ENCODE data around the gene PLCB3. TPM values are rescaled to one million over a fixed set of nuclear protein-coding genes. Genes with fewer than 3 reads are reported as not detected.
A peak's percentile ranks its signal among the peaks of the same experiment; 100 is the strongest.

PLCB3 gene
- total RNA-seq, 1 donor from 2014 or later: 23.4 TPM

DNA sequence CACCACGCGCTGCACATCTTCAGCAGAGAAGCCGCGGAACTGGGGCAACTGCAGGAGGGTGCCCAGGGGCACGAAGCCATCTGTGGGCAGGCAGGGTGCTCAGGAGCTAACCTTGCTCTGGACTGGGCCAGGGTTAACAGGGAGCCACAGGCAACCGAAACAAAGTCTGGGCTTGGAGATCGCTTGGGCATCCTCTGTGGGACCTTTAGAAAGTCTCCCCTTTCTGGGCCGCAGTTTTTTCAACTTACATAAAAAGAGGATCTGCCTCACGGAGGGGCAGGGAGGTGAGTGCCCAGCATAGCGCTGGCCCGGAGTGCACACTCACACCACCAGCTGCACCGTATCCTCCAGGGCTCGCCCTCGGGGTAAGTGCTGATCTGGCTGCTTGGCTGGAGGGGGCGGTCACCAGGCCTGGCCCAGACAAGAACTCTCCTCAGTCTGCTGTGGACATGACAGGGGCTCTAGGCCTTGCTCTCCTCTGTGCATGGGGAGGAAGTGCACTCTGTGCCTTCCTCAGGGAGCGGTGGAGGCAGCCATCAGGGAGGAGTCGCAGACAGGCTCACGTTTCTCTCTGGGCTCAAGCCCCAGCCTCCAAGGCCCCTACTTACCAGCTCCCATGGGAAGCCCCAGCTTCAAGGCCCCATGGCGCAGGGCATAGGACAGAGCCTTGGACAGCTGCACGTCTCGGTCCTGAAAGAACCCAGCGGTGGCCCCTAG, 26.3 kb upstream of the PLCB3 start:
- intact Hi-C loops (cut with micrococcal nuclease): loop anchor here (5.0 kb wide), 1 partner anchor 38 kb away; the partner anchor contains the start of gene STIP1
- H3K36me3 Mint-ChIP-seq (ENCODE audit: low read depth): peaks cover 20% of the 10 kb centered on the region

DNA sequence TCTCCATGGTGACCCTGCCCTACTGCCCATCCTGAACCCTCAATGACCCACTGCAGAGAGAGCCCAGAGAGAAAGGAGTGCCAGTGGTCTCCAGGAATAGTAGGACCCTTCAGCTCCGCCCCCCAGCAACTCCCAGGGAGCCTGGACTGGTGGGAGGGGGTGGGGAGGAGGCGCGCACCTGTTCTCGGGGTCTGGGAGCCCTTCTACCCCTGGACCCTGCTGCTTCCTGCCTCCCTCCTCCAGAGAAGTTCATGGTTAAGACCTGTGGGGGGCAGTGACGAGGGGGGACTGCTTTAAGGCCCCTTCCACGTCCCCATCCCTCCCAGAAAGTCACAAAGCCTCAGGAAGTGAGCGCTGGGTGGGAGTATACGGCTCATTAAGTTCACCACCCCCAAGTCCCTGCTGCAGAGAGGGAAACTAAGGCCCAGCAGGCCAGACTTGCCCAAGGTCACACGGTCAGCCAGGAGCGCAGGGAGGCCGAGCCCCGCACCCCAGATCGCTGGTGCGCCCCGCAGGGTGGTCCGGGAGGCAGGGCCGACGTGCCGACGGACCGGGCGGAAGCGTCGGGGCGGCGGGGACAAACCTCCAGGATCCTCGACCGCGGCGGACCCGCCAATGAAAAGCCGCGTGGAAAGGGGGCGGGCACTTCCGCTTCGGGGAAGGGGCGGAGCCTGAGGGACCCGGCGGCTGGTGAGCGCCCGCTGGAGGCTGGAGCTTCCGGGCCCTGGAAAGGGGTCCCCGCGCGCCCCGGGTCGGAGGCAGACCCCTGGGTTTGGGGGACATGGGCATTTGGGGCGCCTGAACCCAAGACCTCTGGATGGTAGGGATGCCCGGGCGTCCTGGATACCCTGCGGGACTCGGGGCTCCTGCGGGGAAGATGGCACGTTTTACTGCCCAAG, 25.5 kb upstream of the PLCB3 start, which contains the start of the genes NUDT22 and TRPT1:
Gene NUDT22, plus strand, starts transcription at position 667 of the 899 bp plus-strand sequence. CDS start 379 bp downstream, outside the sequence.
Gene TRPT1, minus strand, starts transcription at position 579 of the 899 bp plus-strand sequence. Its CDS starts 326 bp downstream, at position 253.
- Mint-ChIP-seq H3K4me3 (ENCODE audit: low read depth) (peak within 1 kb of the TSS; percentile 84), H3K9me3 (no peaks in the 10 kb centered on the region), H3K27ac (peak within 1 kb of the TSS; percentile 62), H3K36me3 (ENCODE audit: low read depth) (peaks cover 18% of the 10 kb centered on the region), H3K4me1 (ENCODE audit: low read depth) (peaks cover 21% of the 10 kb centered on the region), H3K27me3 (ENCODE audit: low read depth) (no peaks in the 10 kb centered on the region)
- intact Hi-C loops (cut with micrococcal nuclease): loop anchor here (1.0 to 5.0 kb wide), 3 partner anchors 15 to 39 kb away; partner anchors contain the start of genes FKBP2 and STIP1
- DNase-seq (ENCODE audit: low spot score): peak; percentile 91

More for the DNA sequence above, 26.3 kb upstream of the PLCB3 start:
- Mint-ChIP-seq H3K4me3 (ENCODE audit: low read depth) (peak overlapping the region; percentile 84), H3K4me1 (ENCODE audit: low read depth) (peaks cover 19% of the 10 kb centered on the region), H3K9me3 (no peaks in the 10 kb centered on the region), H3K27me3 (ENCODE audit: low read depth) (no peaks in the 10 kb centered on the region), H3K27ac (peak overlapping the region; percentile 43)
- no peak for DNase-seq (ENCODE audit: low spot score)

GRCh38 chr11:64226507-64227051, 24.8 kb upstream of the PLCB3 start:
- no peaks in the 10 kb centered on the region for H3K9me3 Mint-ChIP-seq
- H3K36me3 Mint-ChIP-seq (ENCODE audit: low read depth): peaks cover 14% of the 10 kb centered on the region
- no peaks in the 10 kb centered on the region for H3K27me3 Mint-ChIP-seq (ENCODE audit: low read depth)
- peak overlapping the region; percentile 62 for H3K27ac Mint-ChIP-seq
- intact Hi-C loops (cut with micrococcal nuclease): loop anchor here (1.0 to 5.0 kb wide), 3 partner anchors 15 to 39 kb away; partner anchors contain the start of genes FKBP2 and STIP1
- peaks cover 22% of the 10 kb centered on the region for H3K4me1 Mint-ChIP-seq (ENCODE audit: low read depth)
- peak; percentile 59 for DNase-seq (ENCODE audit: low spot score)
- peak overlapping the region; percentile 84 for H3K4me3 Mint-ChIP-seq (ENCODE audit: low read depth)

DNA sequence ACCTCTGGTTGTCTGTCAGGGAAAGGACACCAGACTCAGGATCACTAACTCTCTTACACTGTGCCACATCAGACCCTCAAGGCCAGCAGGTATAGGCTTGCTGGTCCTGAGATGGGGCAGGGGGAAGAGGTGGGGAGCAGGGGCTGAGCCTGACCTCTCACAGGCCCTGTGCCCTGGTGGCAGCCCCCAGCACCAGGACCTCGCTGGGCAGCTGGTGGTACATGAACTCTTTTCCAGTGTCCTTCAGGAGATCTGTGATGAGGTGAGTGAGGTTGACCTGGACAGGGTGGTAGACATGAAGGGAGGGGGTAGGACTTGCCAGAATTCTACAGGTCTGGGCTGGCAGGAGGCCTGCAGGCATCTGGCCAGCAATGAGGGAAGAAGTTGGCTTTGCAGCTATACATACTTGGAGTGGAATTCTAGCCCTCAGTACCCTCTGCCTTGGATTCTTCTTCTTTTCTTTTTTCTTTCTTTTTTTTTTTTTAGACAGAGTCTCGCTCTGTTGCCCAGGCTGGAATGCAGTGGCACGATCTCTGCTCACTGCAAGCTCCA, 23.8 kb upstream of the PLCB3 start:
- DNase-seq (ENCODE audit: low spot score): no peak
- Mint-ChIP-seq H3K4me1 (ENCODE audit: low read depth) (peaks cover 22% of the 10 kb centered on the region), H3K36me3 (ENCODE audit: low read depth) (peaks cover 11% of the 10 kb centered on the region), H3K27ac (peak overlapping the region; percentile 62), H3K4me3 (ENCODE audit: low read depth) (peak overlapping the region; percentile 84), H3K27me3 (ENCODE audit: low read depth) (no peaks in the 10 kb centered on the region), H3K9me3 (no peaks in the 10 kb centered on the region)
- intact Hi-C loops (cut with micrococcal nuclease): loop anchor here (5.0 kb wide), 1 partner anchor 40 kb away; the partner anchor contains the start of gene STIP1

DNA sequence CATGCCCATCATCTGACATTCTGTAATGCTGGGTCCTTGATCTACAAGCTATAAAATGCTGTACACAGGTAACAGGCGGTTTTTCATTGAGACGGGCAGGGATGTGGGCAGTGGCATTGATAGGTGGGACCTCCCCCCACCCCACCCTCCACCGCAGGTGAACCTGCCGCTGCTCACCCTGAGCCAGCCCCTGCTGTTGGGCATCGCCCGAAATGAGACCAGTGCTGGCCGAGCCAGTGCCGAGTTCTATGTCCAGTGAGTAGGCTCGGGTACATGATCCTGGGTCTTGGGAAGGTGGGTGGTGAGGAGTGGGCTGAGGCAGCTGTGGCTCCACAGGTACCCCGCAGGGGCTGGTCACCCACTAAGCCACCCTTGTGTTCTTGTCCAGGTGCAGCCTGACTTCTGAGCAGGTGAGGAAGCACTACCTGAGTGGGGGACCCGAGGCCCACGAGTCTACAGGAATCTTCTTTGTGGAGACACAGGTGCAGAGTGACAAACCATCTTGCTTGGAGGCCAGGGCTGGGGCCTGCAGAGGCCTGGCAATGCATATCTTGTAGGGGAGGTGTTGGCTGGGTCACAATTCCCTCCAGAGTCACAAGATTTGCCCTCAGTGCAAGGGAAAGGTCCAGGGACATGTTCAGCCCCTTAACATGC, 22.1 kb upstream of the PLCB3 start:
- H3K9me3 Mint-ChIP-seq: no peaks in the 10 kb centered on the region
- H3K4me1 Mint-ChIP-seq (ENCODE audit: low read depth): peaks cover 22% of the 10 kb centered on the region
- DNase-seq (ENCODE audit: low spot score): no peak
- H3K27ac Mint-ChIP-seq: no peak overlapping the region
- no peaks in the 10 kb centered on the region for H3K27me3 Mint-ChIP-seq (ENCODE audit: low read depth)
- peak overlapping the region; percentile 84 for H3K4me3 Mint-ChIP-seq (ENCODE audit: low read depth)
- peaks cover 7% of the 10 kb centered on the region for H3K36me3 Mint-ChIP-seq (ENCODE audit: low read depth)
- intact Hi-C loops (cut with micrococcal nuclease): loop anchor here (5.0 kb wide), 1 partner anchor 42 kb away; the partner anchor contains the start of gene STIP1

- no peak for DNase-seq (ENCODE audit: low spot score)
- Mint-ChIP-seq H3K4me3 (ENCODE audit: low read depth) (peak overlapping the region; percentile 84), H3K27me3 (ENCODE audit: low read depth) (no peaks in the 10 kb centered on the region), H3K9me3 (no peaks in the 10 kb centered on the region), H3K36me3 (ENCODE audit: low read depth) (peaks cover 6% of the 10 kb centered on the region), H3K4me1 (ENCODE audit: low read depth) (peaks cover 22% of the 10 kb centered on the region), H3K27ac (peak overlapping the region; percentile 81)
- intact Hi-C loops (cut with micrococcal nuclease): loop anchor here (5.0 kb wide), 1 partner anchor 42 kb away; the partner anchor contains the start of gene STIP1
Observed at GRCh38 chr11:64229744-64230170, 21.6 kb upstream of the PLCB3 start.

- Mint-ChIP-seq H3K9me3 (no peaks in the 10 kb centered on the region), H3K4me3 (ENCODE audit: low read depth) (peak within 1 kb of the TSS; percentile 84), H3K36me3 (ENCODE audit: low read depth) (peaks cover 3% of the 10 kb centered on the region), H3K27ac (peak within 1 kb of the TSS; percentile 81), H3K4me1 (ENCODE audit: low read depth) (peaks cover 26% of the 10 kb centered on the region), H3K27me3 (ENCODE audit: low read depth) (no peaks in the 10 kb centered on the region)
- intact Hi-C loops (cut with micrococcal nuclease): no loop called here
- peak; percentile 89 for DNase-seq (ENCODE audit: low spot score)
Observed at GRCh38 chr11:64230171-64230984, 21.0 kb upstream of the PLCB3 start, which contains the start of gene DNAJC4. TSS of gene DNAJC4 (plus strand) at chr11:64230548. CDS start at chr11:64230855, 307 bp downstream.

GRCh38 chr11:64230985-64231365, 20.4 kb upstream of the PLCB3 start:
- peak overlapping the region; percentile 84 for H3K4me3 Mint-ChIP-seq (ENCODE audit: low read depth)
- peaks cover 29% of the 10 kb centered on the region for H3K4me1 Mint-ChIP-seq (ENCODE audit: low read depth)
- DNase-seq (ENCODE audit: low spot score): no peak
- intact Hi-C loops (cut with micrococcal nuclease): no loop called here
- peaks cover 6% of the 10 kb centered on the region for H3K36me3 Mint-ChIP-seq (ENCODE audit: low read depth)
- H3K27me3 Mint-ChIP-seq (ENCODE audit: low read depth): no peaks in the 10 kb centered on the region
- H3K9me3 Mint-ChIP-seq: no peaks in the 10 kb centered on the region
- peak overlapping the region; percentile 68 for H3K27ac Mint-ChIP-seq

- no peak for DNase-seq (ENCODE audit: low spot score)
- Mint-ChIP-seq H3K27ac (no peak overlapping the region), H3K36me3 (ENCODE audit: low read depth) (peaks cover 6% of the 10 kb centered on the region), H3K4me1 (ENCODE audit: low read depth) (peaks cover 29% of the 10 kb centered on the region), H3K27me3 (ENCODE audit: low read depth) (no peaks in the 10 kb centered on the region), H3K4me3 (ENCODE audit: low read depth) (peak overlapping the region; percentile 84), H3K9me3 (no peaks in the 10 kb centered on the region)
- intact Hi-C loops (cut with micrococcal nuclease): no loop called here
Observed at GRCh38 chr11:64231546-64231945, 19.8 kb upstream of the PLCB3 start.

- peak overlapping the region; percentile 84 for H3K4me3 Mint-ChIP-seq (ENCODE audit: low read depth)
- H3K27me3 Mint-ChIP-seq (ENCODE audit: low read depth): no peaks in the 10 kb centered on the region
- intact Hi-C loops (cut with micrococcal nuclease): no loop called here
- peak overlapping the region; percentile 36 for H3K27ac Mint-ChIP-seq
- H3K36me3 Mint-ChIP-seq (ENCODE audit: low read depth): peaks cover 13% of the 10 kb centered on the region
- no peak for DNase-seq (ENCODE audit: low spot score)
- peaks cover 26% of the 10 kb centered on the region for H3K4me1 Mint-ChIP-seq (ENCODE audit: low read depth)
- no peaks in the 10 kb centered on the region for H3K9me3 Mint-ChIP-seq
Observed at GRCh38 chr11:64232182-64232966, 19.0 kb upstream of the PLCB3 start.
